ENCODE data around the gene ROBO1. TPM values are rescaled to one million over a fixed set of nuclear protein-coding genes. Genes with fewer than 3 reads are reported as not detected.

Gene ROBO1
- total RNA-seq, 1 donor from 2014 or later = 19.4 TPM

- DNase-seq (ENCODE audit: low read depth) = no peak
- no peak overlapping the region for H3K4me3 ChIP-seq (ENCODE audit: low read depth, low read length)
- no peak for TF ChIP-seq CTCF (conservative IDR thresholded peaks at IDR 0.05; ENCODE audit: low read depth, low read length)
Observed at GRCh38 chr3:78606756-78607155, 1161.0 kb downstream of the ROBO1 start.

DNA sequence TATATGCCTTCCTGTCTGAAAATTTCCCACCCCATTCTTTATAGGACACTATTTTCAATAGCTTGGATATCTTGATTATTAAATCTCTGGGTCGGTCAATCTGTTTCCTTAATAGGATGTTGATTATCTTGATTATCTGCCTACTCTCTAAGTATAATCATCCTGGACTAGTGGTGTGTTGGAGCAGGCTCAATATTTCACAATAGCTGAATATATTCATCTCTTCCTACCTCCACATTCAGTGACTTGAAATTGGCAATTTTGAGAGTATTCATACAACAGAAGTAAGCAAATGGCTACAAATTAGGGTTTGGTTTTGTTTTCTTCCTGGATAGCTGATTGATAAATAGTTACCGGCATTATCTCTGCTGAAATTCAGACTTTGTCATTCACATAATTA, 1162.6 kb downstream of the ROBO1 start:
- no peak for TF ChIP-seq CTCF (conservative IDR thresholded peaks at IDR 0.05; ENCODE audit: low read depth, low read length)
- no peak overlapping the region for H3K4me3 ChIP-seq (ENCODE audit: low read depth, low read length)
- DNase-seq (ENCODE audit: low read depth) = no peak

DNA sequence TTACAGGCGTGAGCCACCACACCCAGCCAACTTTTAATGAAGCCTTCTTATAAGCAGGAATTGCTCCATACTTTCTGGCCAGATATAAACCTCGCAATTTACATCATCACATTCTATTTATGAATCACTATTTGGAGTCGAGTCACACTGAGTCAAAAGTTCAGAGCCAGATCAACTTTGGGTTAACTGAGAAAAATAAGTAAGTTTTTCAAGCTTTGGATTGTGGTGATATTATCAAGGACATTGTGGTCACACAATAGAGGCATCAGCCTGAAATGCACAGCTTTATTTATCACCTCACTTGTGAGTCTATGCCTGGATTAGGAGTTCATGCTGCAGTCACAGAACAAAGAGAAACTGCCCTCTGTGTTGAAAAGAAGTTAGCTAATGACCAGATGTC, 1163.5 kb downstream of the ROBO1 start:
- TF ChIP-seq CTCF (conservative IDR thresholded peaks at IDR 0.05; ENCODE audit: low read depth, low read length) = no peak
- DNase-seq (ENCODE audit: low read depth) = no peak
- no peak overlapping the region for H3K4me3 ChIP-seq (ENCODE audit: low read depth, low read length)

GRCh38 chr3:78601249-78601648, 1166.5 kb downstream of the ROBO1 start:
- no peak overlapping the region for H3K4me3 ChIP-seq (ENCODE audit: low read depth, low read length)
- no peak for TF ChIP-seq CTCF (conservative IDR thresholded peaks at IDR 0.05; ENCODE audit: low read depth, low read length)
- DNase-seq (ENCODE audit: low read depth) = no peak

DNA sequence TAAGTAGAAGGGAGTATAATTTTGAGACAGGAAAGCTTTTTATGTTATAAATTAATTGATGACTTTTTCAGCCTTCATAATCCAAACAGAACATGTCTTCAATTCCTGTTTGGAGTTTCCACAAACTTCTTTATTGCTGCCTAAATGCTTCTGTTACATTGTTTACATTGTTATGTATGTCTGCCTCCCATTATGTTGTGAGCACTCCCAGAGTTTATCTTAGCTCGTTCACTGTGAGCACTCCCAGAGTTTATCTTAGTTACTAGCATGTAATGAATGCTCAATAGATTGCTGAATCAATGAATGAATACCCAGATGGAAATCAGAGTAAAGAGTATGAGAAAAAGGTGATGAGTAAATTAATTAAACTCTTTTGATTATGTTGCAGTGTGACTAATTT, 1178.0 kb downstream of the ROBO1 start:
- no peak overlapping the region for H3K4me3 ChIP-seq (ENCODE audit: low read depth, low read length)
- DNase-seq (ENCODE audit: low read depth) = no peak
- TF ChIP-seq CTCF (conservative IDR thresholded peaks at IDR 0.05; ENCODE audit: low read depth, low read length) = no peak

DNA sequence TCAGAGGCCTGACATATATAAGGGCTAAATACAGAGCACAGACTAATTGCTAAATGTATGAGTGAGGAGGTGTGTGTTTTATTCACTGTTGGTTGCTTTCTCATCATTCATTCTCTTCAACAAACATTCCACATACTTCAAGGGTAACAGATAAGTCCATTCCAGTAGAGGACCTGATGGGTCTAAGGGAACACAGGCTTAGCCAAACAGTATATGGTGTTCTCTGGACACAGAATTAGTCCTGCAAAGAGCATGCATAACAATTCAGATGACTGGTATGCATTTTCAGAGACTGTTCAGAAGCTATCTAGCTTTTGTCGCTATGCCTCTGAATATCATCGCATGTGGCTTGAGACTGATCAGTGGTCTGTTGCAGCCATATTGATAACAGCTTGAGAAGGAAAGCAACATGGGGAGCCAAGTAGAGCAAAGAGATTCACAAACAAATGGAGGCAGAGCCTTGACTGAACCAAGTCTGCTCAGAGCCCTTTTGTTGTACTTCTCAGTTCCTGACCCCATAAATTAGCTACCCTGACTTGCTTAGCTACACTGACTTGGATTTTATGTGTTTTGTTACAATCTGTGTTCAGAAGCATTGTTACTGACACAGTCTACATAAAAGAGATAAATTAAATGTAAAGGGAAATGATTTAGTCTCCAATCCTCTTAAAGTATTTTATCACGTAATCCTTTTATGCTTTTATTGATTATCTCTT, 1178.7 kb downstream of the ROBO1 start:
- no peak for DNase-seq (ENCODE audit: low read depth)
- no peak for TF ChIP-seq CTCF (conservative IDR thresholded peaks at IDR 0.05; ENCODE audit: low read depth, low read length)
- no peak overlapping the region for H3K4me3 ChIP-seq (ENCODE audit: low read depth, low read length)

DNA sequence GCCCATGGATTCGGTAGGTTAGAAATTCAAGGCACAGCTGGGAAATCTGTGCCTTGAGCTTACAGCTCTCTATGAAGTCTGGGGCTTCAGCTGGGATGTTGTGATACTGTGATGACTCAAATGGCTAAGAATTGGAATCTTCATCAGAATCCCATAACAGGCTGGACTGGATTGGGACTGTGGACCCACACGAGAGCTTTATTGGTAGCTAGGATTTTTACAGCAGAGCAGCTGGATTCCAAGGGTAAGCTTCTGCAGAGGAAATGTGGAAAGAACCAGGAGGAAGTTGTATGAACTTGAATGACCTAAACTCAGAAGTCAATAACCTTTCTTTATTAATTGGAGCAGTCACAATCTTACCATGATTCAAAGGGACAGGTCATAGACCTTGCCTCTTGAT, 1187.1 kb downstream of the ROBO1 start:
- no peak overlapping the region for H3K4me3 ChIP-seq (ENCODE audit: low read depth, low read length)
- no peak for TF ChIP-seq CTCF (conservative IDR thresholded peaks at IDR 0.05; ENCODE audit: low read depth, low read length)
- no peak for DNase-seq (ENCODE audit: low read depth)

Measured in epithelial cell of proximal tubule (primary cell).